Activated CD8-positive, alpha-beta memory T cell treated with anti-CD3 and anti-CD28 coated beads, Interleukin-2, amount 50 U/mL, for 1 hour (primary cell): ENCODE data around the gene MROH2A.

Experiments
- DNase-seq: peaks from one replicate; pipeline ENCODE4 v3.0.0-alpha.2; 2020; ENCODE audit errors: extremely low read depth

MROH2A gene

DNA sequence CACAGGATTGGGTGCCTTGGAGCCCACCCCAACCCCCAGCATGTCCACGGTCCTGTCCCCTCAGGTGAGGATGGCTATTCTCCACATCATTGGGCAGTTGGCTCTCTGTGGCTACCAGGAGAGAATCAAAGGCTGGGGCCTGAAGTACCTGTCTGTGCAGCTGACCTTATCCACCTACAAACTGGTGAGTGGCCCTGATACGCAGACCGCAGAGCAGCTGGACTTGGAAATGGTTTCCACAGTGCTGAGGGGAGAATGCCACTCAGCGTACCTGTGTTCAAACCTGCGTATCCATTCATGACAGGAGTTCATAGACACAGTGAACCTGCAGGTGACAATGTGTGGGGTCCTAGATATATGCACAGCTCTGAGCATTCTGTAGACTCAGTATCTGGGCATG, 21.6 kb downstream of the MROH2A start:
- no peak for DNase-seq

DNA sequence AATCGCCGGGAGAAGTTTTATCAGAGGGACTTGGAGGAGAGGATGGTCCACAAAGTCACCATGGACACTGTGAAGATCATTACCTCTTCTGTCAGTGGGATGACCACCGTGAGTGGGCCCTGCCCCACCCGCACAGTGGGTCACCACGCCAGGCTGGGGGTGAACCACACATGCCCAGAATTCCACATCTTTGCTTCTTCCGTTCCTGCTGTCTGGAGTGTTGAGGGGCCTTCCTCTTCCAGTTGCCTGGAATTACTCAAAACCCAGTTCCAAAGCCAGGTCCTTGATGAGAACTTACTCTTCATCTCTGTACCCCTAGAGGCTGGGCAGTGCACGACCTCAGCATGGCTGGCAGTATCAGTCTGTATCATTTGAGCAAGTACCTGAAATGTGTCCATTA, 22.1 kb downstream of the MROH2A start:
- DNase-seq = no peak

DNA sequence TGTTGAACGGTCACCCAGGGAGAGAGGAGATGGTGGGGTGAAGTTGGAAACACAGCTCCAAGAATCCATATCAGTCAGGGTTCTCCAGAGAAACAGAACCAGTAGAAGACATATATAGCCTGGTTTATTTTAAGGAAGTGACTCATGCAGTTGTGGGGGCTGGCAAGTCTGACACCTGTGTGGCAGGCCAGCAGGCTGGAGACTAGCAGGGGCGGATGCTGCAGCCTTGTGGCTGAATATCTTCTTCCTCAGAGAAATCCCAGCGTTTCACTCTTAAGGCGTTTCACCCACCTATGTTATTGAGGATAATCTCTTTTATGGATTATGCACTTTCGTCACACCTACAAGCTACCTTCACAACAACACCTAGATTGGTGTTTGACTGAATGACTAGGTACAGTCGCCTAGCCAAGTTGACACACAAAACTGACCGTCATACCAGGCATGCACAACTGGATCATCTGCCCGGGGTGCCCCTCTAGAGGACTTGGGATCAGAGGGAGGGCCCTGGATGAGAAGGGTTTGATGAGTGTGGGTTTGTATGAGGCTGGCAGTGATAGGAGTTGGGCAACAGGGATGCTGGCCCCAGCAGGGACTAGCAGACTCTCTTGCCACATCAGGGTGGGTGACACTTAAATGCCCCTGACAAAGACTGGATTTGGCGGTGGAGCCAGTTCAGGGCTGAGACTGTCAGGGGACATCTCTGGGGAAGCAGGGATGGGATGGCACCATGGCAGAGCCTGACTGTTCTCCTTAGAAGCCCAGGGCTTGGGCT, 23.4 kb downstream of the MROH2A start:
- no peak for DNase-seq

DNA sequence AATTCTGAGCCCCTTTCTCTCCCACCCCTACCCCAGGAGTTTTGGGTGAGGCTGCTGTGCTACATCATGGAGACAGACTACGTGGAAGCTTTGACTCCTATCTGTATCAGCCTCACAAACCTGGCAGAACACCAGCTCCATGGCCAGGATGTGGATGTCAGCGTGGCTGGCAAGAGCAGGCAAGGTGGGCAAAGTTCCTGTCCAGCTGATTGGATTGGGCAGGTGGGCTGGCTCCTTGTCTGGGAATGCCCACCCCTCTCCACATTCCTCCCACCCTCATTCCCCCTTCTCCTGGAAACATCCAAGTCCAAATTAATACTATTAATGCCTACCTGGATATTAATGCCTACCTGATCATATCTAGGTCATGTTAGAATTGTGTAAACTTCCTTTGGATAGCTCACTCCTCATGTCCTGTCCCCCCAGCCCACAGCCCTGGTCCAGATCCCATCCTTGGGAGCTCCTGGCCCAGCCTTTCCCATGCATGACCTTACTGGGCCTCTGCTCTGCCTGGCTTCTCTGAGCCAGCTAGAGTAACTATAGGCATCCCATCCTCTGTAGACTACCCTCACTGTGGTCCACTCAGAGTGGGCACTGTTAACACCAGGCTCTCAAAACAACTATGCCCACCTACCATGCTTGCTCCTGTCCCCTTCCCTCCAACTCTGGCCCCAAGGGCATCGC, 24.1 kb downstream of the MROH2A start:
- no peak for DNase-seq

DNA sequence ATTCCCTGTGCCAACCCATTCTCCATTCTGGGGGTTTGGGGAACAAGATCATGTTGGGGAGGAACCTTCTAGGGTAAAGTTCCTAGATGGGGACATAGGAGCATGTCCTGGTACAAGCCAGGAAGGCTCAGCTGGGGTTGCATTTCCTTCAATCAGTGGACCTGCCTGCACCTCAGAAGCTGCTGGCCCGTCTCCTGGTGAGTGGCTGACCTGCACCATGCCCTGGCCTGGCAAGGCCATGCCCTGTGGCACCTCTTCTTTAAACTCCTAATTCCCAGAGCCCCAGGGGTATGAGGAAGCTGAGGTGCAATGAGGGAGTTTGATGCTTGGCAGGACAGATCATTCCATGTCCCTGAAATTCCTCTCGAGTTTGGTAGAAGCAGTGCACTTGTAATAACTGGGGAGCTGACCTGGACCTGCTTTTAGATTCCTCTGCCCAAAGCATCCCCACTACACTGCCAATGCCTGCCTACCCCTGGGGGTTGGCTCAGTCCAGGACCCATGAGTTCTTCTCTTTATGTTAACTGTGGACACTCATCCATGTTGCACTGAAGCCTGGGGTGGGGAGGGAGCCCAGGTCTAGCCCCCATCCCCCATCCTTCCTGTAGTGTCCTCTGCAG, 25.3 kb downstream of the MROH2A start:
- no peak for DNase-seq

DNA sequence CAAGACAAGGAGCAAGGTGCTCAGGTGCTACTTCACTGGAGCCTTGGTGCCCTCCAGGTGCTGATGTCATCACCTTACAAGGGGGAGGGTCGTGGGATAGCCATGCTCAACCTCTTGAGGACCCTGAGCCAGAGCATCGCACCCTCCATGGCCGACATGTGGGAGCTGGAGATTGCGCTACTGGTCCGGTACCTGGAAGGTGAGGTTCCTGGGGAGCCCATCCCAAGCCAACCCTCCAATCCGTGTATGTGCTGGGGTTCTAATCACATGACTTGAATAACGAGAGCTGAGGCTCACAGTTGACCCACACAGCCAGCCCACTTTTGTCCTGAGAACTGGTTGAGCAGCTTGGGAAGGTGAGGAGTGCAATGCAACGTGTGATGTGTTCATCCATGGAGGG, 25.9 kb downstream of the MROH2A start:
- no peak for DNase-seq

DNA sequence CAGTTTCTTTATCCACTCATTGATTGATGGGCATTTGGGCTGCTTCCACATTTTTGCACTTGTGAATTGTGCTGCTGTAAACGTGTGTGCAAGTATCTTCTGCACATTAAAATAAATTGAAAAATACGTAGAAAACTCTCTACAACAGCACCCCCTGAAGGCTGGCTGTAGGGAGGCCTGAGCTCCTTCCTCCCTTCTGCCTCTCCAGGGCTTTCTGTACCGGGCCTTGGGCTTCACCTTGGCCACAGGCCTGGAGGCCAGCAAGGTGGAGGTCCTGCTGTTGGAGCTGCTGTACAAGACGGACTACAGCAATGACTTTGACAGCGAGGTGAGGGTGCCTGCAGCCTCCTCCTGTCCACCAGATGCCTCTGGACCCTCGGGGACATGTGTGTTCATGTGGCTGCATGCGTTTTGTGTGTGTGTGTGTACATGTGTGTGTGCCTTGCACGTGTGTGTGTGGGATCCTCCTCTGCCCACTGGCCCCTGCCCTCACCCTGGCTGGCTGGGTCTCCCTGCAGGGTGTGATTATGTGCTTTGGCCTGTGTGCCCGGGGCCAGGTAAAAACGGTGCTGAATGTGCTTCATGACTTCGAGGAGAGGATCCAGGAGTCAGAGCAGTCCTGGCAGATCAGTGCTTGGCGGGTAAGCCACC, 29.2 kb downstream of the MROH2A start:
- no peak for DNase-seq

DNA sequence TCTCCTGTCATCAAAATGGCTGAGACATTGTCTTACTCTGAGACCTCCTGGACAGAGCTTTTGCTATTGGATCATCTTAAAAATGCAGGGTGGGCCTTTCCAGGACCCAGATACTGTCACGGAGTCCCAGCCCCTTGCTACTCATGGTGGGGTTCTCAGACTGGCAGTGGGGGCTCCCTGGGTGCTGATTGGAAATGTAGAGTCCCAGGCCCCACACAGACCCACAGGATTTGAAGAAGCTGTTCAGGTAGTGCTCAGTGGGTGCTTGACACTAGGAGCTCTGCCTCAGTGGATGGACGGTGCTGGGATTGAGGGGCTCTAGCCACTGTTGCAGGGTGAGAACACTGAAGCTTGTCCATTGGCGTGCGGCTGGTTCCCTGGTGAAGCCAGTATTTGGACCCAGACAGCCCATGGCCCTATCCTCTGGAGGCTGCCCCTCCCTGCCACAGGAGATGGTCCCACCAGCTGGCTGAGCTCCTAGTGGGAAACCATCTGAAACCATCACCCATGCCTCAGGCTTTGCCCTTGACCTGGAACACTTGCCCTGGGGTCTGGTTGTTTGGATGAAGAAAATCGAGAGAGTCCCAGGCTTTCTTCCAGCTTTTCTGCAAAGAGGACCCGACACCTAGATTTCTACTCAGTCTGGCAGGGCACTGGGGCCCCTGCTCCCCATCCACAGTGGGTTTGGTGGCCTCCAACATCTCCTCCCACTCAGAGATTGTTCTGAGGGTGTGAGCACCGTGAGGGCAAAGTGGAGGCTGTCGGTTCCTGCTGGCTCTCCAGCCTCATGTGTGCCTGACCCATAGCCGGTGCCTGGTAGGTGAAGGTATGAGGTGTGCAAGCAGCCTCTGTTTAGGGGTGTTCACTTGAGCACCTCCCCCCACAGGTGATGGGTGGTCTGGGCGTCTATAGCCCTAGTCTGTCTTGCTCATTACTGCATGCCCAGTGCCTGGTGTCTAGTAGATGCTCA, 30.1 kb downstream of the MROH2A start:
- DNase-seq = no peak

DNA sequence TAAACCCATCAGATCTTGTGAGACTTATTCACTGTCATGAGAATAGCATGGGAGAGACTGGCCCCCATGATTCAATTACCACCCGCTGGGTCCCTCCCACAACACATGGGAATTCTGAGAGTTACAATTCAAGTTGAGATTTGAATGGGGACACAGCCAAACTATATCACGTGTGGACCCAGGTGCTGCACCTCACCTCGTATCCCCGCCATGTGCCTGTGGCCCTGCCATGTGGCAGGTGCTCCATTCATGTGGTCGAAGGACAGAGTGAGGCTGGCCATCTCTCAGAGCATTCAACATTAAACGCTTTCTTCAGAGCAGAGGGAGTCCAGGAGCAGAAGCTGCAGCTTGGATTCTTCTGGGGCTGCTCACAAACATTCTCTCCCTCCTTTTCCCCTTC, 32.3 kb downstream of the MROH2A start:
- no peak for DNase-seq

DNA sequence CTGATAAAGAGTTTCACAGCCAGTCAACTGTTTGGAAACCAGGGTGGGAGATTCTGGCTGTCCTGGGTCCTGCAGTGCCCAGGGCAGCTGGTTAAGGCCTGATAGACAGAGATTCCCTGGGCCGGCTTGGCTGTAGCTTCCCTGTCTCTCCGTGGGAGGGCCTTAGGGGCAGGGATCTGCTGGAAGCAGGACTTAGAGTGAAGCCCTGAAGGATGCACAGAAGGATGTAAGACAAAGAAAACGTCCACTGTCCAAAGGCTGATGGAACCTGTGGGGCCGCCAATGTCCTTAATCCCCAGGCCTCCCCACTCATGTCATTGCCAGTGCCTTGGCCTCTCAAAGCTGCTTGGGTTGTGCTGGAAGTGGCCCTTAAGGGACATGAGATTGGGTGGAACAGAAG, 33.0 kb downstream of the MROH2A start:
- DNase-seq = no peak

DNA sequence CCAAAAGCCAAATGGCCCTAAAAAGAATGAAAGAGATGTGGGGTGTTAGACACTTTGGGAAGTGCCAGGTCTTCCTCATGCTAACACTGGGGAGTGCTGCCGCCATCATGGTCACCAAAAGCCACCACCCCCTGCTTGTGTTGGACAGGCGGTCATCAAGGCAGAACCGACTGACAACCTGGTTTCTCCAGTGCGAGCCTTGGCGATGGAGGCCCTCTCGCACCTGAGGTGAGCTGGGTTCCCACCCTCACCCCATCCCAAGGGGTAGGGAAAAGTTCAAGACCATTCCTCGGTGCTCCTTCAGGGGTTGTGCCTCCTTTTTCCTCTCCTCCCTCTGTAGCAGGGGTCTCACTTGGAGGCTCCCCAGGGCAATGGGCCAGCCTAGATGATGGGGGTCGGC, 33.6 kb downstream of the MROH2A start:
- no peak for DNase-seq

DNA sequence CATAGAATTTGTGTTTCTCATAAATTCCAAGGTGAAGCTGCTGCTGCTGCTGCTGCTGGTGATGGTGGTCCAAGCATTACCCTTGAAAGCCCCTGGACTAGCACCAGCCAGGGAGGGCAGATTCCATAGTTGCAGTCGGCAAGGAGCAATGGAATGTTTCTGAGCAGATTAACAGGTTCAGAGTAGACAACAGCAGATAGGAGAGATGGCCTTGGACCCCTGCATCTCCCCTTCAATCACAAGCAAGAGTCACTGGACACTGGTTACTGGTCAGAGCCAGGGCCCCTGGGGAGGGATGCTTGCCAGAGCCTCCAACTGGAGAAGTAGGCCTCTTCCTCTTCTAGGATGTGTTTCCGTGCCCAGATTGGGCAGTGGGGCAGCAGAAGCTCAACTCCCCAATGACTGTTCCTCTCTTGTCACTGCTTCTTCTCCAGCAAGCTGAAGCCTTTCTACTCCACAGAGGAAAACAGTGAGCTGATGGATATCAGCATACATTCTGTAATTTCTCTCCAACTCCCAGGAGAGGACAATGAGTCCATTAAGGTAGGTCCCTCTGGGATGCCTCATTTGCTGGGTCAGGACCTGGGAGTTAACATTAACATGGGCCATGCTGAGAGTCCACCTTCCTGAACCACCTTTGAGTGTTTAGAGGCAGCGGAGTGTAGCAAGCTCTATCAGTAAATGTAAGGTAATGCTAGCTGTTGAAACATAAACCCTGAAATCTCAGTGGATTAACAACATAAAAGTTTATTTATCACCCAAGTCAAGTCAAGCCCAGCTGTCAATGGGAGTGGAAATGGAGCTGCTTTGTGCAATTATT, 35.3 kb downstream of the MROH2A start:
- no peak for DNase-seq

DNA sequence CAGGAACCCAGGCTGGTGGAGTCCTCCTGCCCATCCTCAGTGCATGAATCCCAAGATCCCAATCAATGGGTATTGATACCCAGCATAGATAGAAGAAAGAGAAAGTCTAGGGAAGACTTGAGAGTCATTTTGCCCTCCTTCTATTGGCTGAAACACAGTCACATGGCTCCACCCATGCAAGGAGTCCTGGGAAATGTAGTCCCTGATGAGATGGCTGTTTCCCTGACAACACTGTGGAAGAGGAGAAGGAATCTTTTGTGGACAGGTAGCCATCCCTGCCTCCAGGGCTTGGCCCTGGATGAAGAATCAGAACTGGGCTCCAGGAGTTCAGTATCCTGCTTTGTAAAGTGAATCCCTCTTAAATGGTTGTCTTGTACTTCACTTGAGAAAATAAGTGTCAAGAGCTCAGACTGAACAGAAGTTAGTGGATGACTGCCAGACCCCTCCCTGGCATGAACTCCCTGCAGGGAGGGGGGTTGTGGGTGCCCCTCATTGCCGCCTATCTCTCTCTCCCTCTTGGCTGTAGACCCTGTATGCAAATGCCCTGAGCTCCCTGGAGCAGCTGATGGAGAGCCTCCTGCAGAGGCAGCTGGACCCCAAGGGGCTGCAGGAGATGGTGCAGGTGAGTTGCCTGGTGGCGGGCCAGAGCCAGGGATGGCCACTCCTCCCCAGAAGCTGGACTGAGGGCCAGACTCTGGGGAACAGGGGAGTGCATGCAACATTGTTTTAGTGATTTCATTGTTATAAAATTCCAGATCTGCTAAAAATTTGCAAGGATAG, 36.1 kb downstream of the MROH2A start:
- no peak for DNase-seq

DNA sequence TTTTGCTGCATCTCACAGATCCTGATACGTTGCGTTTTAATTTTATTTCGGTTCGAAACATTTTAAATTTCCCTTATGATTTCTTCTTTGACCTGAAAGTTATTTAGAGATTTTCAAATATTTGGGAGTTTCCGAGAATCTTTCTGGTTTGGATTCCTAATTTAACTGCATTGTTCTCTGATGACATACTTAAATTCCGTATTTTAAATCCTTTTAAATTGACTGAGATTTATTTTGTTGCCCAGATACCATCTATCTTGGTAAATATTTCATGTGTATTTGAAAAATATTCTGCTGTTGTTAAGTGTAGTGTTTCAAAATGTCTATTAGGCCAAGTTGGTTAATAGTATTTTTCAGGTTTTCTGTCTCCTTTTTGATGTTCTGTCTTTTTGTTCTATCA, 37.7 kb downstream of the MROH2A start:
- no peak for DNase-seq

DNA sequence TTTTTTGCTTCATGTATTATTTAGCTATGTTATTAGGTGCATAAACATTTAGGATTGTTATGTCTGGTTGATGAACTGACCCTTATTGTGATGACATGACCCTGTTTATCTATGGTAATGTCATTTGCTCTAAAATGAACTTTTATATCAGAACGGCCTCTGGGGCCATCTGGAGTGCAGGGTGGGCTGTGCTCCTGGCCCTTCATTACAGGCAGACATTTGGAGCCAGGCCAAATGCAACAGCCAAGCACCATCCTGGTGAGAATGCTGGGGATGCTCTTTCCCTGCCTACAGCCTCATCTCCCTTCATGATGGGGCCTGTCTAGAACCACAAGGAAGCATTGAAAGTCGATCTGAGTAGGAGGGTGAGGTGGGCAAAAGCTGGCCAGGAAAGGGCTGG, 38.2 kb downstream of the MROH2A start:
- DNase-seq = no peak

DNA sequence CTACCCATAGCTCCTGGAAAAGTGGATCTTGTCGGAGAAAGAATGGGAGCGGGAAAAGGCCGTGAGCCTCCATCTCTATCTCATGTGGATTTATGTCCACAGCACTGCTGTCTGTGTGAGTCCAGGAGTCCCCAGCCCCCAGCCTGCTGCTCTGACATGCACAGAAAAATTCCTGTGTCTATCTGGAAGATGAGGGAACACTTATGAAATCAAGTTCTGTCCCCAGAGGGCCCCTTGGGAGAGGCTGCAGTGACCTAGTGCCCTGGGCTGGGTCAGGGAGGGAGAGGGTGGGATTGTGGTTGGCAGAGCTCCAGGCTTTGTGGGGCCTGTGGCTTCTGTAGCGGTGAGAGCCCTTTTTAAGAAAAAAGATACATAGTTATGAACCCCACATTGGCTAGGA, 38.6 kb downstream of the MROH2A start:
- no peak for DNase-seq

DNA sequence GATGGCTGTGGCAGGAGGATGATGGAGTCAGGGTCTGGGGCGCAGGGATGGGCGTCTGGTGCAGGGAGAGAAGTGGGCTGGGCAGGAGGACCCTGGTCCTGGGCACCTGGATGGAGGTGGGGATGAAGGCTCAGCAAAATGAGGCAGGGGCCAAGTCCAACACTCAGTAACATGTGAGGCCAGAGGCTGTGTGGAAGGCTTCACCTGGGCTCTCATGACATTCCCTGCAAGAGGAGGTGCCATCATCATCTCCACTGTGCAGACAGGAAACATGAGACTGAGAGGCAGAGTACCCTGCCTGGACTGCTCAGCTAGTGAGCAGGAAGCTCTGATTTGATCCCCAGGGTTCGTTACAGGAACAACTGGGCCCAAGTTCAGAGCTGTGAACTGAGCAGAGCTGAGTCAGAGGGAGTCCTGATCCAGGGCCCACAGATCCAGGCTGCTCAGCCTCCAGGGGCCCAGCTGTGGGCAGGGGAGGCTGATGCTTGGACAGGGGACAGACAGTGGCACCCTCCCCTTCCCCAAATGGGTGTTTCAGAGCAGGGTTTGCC, 39.3 kb downstream of the MROH2A start:
- DNase-seq = no peak

DNA sequence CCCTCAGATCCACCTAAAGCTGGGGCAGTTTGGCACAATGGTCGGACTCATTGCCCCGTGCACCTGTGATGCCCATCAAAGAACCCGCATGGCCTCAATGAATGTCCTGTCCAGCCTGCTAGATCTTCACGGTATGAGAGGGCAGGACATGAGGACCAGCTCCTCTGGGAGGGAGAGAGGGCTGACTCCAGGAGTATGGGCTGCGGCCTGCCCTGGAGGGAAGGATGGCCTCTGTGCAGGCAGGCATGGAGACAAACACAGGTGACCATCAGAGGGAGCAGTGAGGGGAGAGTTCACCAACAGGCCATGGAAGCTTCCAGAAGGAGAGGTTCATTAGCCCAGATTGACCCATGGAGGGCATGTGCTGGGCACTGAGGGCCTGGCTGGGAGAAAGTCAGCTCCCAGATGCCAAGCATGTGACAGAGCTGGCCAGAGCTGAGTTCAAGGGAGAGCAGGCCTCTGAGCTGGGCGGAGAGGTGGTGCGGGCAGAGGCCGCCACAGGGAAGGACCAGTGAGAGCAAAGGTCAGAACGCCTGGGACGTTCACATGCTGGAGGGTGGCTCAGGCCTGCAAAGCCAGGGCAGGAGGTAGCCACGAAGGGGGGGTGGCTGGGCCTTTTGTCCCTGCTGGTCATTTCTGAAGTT, 40.0 kb downstream of the MROH2A start:
- no peak for DNase-seq
